ENCODE data around the gene FCF1.

Gene FCF1

DNA sequence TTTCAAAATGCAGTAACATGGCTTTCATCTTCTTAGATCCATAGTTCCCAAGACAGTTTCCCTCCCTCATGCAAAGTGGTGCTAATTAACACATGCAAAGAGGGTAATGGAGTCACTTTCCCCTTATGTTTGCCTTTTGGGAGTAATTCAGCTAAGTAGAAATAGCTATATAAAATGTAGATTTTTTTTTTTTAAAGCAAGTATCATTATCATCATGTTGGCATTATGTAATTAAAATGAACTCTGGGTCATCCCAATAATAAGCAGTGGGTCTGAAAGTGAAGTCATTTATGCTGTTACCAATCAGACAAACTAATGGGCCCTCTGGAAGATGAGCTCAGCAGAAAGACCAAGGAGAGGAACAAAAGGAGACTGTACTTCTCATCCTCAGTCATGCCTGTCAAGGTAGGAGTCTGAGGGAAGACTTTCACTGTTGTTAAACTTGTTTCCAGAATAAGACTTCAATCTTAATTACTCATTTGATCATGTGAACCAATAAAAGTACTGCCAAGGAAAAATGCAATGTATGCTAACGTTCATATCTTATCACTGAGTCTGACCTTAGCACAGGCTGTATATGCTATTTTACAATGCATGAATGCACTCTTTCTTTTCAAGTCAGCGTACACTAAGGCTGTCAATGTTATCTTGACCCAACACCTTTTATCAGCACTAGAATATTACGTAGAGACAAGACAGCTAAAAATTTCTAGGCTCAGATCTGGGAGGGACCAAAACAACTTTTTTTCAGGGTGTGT lies 26.8 kb upstream of the FCF1 start:
- Mint-ChIP-seq H3K27ac (no peak overlapping the region), H3K27me3 (no peaks in the 10 kb centered on the region), H3K4me3 (no peak overlapping the region), H3K4me1 (ENCODE audit: low read depth) (peaks cover 31% of the 10 kb centered on the region), H3K36me3 (ENCODE audit: low read depth) (peaks cover 78% of the 10 kb centered on the region), H3K9me3 (no peaks in the 10 kb centered on the region)
- intact Hi-C loops (cut with micrococcal nuclease) = no loop called here

DNA sequence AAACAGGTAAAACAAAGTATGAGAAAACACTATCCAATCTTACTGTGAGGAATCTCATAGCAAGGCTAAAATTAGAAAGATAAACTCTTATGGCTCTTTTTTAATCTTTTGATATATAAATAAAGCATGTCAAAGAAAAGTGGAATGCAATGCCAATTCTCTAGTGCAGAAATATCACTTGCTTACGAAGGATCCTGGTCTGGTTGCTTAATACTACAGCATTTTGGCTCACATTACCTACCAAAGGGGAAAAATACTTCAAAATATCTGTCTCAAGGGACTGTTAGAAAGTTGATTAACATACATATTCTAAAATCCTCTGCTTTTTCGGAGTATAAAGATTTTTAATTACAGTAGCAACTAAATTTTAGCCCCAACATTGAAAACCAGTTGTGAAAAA lies 21.5 kb upstream of the FCF1 start:
- H3K4me3 Mint-ChIP-seq = no peak overlapping the region
- H3K9me3 Mint-ChIP-seq = no peaks in the 10 kb centered on the region
- H3K27ac Mint-ChIP-seq = no peak overlapping the region
- intact Hi-C loops (cut with micrococcal nuclease) = no loop called here
- H3K4me1 Mint-ChIP-seq (ENCODE audit: low read depth) = peaks cover 8% of the 10 kb centered on the region
- peaks cover 55% of the 10 kb centered on the region for H3K36me3 Mint-ChIP-seq (ENCODE audit: low read depth)
- no peaks in the 10 kb centered on the region for H3K27me3 Mint-ChIP-seq

DNA sequence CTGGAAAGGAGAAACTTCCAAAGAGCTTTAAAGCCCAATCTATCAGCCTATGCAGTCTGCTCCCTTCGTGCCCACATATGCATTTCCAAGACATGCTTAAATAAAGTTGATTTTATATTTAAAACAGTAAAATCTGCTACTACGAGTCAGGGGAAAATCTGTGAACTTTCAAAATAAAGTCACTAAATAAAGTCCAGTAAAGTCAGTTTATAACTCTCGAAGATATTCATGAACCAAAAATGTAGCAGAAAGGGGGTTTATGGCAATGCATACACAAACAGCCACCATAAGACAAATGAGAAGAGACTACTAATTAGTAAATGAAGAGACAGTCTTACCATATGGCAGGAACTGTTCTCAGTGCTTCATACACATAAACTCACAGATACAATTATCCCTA lies 19.8 kb upstream of the FCF1 start:
- no peak overlapping the region for H3K27ac Mint-ChIP-seq
- intact Hi-C loops (cut with micrococcal nuclease) = no loop called here
- no peaks in the 10 kb centered on the region for H3K9me3 Mint-ChIP-seq
- no peak overlapping the region for H3K4me3 Mint-ChIP-seq
- peaks cover 54% of the 10 kb centered on the region for H3K36me3 Mint-ChIP-seq (ENCODE audit: low read depth)
- peaks cover 19% of the 10 kb centered on the region for H3K4me1 Mint-ChIP-seq (ENCODE audit: low read depth)
- H3K27me3 Mint-ChIP-seq = no peaks in the 10 kb centered on the region

DNA sequence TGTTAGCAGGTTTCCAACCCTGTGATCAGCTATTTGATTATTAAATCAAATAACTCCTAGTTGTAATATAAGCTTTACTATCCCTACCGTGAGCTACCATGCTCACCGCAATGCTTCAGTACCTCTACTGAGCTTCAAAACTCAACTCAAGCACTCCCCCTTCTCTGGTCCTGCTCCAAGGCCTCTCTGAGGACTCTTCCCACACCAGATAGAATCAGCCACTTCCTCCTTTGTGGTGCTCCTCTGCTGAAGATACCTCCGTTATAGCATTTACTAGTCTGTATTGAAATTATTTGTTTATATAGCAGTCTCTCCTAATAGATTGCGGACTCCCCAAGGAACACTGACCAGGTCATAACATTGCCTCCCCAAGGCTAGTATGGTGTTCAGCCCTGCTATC lies 17.5 kb upstream of the FCF1 start:
- Mint-ChIP-seq H3K36me3 (ENCODE audit: low read depth) (peaks cover 36% of the 10 kb centered on the region), H3K9me3 (no peaks in the 10 kb centered on the region), H3K4me3 (no peak overlapping the region), H3K4me1 (ENCODE audit: low read depth) (peaks cover 31% of the 10 kb centered on the region), H3K27ac (no peak overlapping the region), H3K27me3 (no peaks in the 10 kb centered on the region)
- intact Hi-C loops (cut with micrococcal nuclease) = no loop called here

DNA sequence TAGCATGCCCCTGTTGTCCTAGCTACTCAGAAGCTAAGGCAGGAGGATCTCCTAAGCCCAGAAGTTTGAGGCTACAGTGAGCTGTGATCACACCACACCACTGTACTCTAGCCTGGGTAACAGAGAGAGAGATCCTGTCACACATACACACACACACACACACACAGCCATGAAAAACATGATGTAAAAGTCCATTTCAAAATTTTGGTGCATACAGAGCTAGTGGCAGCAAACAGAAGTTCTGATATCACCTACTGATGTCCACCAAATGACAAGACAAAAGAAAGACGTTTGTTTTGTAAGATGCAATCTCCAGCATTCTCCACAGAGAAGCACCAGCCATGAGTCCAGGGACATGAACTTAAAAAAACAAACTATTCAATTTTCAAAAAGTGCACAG lies 15.9 kb upstream of the FCF1 start:
- H3K36me3 Mint-ChIP-seq (ENCODE audit: low read depth) = peaks cover 29% of the 10 kb centered on the region
- H3K27ac Mint-ChIP-seq = no peak overlapping the region
- peaks cover 31% of the 10 kb centered on the region for H3K4me1 Mint-ChIP-seq (ENCODE audit: low read depth)
- H3K4me3 Mint-ChIP-seq = no peak overlapping the region
- no peaks in the 10 kb centered on the region for H3K27me3 Mint-ChIP-seq
- no peaks in the 10 kb centered on the region for H3K9me3 Mint-ChIP-seq
- intact Hi-C loops (cut with micrococcal nuclease) = no loop called here

DNA sequence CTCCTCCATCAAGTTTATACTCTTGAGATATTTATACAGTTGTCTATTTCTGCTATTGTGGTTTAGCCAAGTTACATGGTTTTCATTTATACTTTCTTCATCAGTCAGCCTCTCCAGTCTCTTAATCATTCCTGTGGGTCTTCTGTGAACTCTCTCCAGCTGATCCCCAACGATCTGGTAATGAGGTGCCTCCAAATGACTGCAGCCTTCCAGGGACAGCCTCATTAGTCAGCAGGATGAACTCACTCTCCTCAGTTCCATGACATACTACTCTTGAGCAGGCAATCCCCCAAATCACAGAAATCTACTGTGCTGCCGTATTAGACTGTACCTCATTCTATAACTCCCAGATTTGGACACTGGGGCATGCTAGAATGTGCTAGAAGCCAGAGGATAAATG lies 15.4 kb upstream of the FCF1 start:
- Mint-ChIP-seq H3K9me3 (peaks cover 4% of the 10 kb centered on the region), H3K4me1 (ENCODE audit: low read depth) (peaks cover 31% of the 10 kb centered on the region), H3K36me3 (ENCODE audit: low read depth) (peaks cover 31% of the 10 kb centered on the region), H3K27ac (no peak overlapping the region), H3K4me3 (no peak overlapping the region), H3K27me3 (no peaks in the 10 kb centered on the region)
- intact Hi-C loops (cut with micrococcal nuclease) = no loop called here

DNA sequence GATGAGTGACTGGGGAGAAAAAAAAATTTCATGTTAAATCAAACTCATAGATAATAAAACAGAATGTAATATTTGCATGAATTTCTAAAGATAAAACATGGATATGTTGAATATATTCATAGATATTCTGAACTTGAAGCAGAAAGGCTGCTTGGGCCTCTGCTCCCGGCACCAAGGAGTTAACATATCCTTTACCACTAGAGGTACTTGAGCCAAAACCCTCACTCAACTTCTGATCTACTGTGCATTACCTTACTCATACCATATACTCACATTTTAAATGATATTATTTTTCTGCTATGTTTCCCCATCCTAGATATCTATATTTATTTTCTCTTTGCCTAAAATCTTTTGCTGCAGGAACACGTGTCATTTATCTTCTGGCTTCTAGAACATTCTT lies 15.0 kb upstream of the FCF1 start:
- Mint-ChIP-seq H3K4me1 (ENCODE audit: low read depth) (peaks cover 31% of the 10 kb centered on the region), H3K36me3 (ENCODE audit: low read depth) (peaks cover 36% of the 10 kb centered on the region), H3K4me3 (no peak overlapping the region), H3K27me3 (no peaks in the 10 kb centered on the region), H3K9me3 (peaks cover 8% of the 10 kb centered on the region), H3K27ac (peak overlapping the region; percentile 44)
- intact Hi-C loops (cut with micrococcal nuclease) = no loop called here

DNA sequence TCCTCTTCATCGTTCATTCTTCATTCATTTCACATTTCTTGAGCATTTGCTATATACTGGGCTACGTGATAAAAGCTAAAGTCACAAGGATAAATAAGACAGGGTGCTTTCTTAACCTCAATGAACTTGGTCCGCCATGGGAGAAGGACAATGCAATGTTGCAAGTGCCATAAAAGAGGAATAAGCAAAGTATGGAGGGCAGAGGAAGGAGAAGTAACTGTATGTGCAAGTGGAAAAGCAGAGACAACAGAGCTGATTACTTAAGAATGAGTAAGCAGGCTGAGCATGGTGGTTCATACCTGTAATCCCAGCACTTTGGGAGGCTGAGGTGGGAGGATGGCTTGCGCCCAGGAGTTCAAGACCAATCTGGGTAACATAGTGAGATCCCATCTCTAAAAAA lies 14.5 kb upstream of the FCF1 start:
- H3K9me3 Mint-ChIP-seq = peaks cover 11% of the 10 kb centered on the region
- intact Hi-C loops (cut with micrococcal nuclease) = no loop called here
- peak overlapping the region; percentile 44 for H3K27ac Mint-ChIP-seq
- H3K36me3 Mint-ChIP-seq (ENCODE audit: low read depth) = peaks cover 39% of the 10 kb centered on the region
- peaks cover 31% of the 10 kb centered on the region for H3K4me1 Mint-ChIP-seq (ENCODE audit: low read depth)
- no peak overlapping the region for H3K4me3 Mint-ChIP-seq
- H3K27me3 Mint-ChIP-seq = no peaks in the 10 kb centered on the region

DNA sequence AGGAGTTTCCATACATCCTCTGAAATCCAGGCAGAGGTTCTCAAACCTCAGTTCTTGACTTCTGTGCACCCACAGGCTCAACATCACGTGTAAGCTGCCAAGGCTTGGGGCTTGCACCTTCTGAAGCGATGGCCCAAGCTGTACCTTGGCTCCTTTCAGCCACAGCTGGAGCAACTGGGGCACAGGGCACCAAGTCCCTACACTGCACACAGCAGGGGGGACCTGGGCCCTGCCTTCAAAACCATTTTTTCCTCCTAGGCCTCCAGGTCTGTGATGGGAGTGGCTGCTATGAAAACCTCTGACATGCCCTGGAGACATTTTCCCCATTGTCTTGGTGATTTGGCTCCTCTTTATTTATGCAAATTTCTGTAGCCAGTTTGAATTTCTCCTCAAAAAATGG lies 10.7 kb upstream of the FCF1 start:
- Mint-ChIP-seq H3K4me3 (no peak overlapping the region), H3K9me3 (peaks cover 11% of the 10 kb centered on the region), H3K27me3 (no peaks in the 10 kb centered on the region), H3K4me1 (ENCODE audit: low read depth) (peaks cover 37% of the 10 kb centered on the region), H3K36me3 (ENCODE audit: low read depth) (peaks cover 33% of the 10 kb centered on the region), H3K27ac (no peak overlapping the region)
- intact Hi-C loops (cut with micrococcal nuclease) = no loop called here

DNA sequence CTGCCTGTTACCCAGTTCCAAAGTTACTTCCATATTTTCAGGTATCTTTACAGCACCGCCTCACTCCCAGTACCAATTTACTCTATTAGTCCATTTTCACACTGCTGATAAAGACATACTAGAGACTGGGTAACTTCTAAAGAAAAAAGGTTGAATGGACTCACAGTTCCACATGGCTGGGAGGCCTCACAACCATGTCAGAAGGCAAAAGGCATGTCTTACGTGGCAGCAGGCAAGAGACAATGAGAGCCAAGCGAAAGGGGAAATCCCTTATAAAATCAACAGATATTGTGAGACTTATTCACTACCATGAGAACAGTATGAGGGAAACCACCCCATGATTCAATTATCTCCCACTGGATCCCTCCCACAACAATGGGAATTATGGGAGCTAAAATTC lies 9.9 kb upstream of the FCF1 start:
- Mint-ChIP-seq H3K36me3 (ENCODE audit: low read depth) (peaks cover 28% of the 10 kb centered on the region), H3K9me3 (peaks cover 11% of the 10 kb centered on the region), H3K27me3 (no peaks in the 10 kb centered on the region), H3K4me3 (no peak overlapping the region), H3K27ac (no peak overlapping the region), H3K4me1 (ENCODE audit: low read depth) (peaks cover 31% of the 10 kb centered on the region)
- intact Hi-C loops (cut with micrococcal nuclease) = no loop called here

DNA sequence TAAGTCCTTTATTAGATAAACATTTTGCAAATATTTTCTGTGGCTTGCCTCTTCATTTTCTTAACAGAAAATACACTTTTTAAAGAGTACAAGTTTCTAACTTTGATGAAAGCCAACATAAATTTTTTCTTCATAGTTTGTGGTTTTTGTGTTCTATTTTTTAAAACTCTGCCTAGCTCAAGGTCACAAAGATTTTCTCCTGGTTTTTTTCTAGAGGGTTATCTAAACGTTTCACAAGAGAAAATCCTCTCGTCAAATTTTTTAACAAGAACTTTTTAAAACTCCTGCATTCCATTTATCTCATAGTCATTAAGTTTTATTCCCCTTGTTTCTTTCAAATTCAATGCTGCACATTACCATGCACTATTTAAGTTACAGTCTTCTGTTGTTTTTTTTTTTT lies 8.3 kb upstream of the FCF1 start:
- H3K27me3 Mint-ChIP-seq = no peaks in the 10 kb centered on the region
- H3K4me3 Mint-ChIP-seq = no peak overlapping the region
- peaks cover 23% of the 10 kb centered on the region for H3K4me1 Mint-ChIP-seq (ENCODE audit: low read depth)
- H3K9me3 Mint-ChIP-seq = peaks cover 11% of the 10 kb centered on the region
- H3K36me3 Mint-ChIP-seq (ENCODE audit: low read depth) = peaks cover 23% of the 10 kb centered on the region
- H3K27ac Mint-ChIP-seq = no peak overlapping the region
- intact Hi-C loops (cut with micrococcal nuclease) = no loop called here

DNA sequence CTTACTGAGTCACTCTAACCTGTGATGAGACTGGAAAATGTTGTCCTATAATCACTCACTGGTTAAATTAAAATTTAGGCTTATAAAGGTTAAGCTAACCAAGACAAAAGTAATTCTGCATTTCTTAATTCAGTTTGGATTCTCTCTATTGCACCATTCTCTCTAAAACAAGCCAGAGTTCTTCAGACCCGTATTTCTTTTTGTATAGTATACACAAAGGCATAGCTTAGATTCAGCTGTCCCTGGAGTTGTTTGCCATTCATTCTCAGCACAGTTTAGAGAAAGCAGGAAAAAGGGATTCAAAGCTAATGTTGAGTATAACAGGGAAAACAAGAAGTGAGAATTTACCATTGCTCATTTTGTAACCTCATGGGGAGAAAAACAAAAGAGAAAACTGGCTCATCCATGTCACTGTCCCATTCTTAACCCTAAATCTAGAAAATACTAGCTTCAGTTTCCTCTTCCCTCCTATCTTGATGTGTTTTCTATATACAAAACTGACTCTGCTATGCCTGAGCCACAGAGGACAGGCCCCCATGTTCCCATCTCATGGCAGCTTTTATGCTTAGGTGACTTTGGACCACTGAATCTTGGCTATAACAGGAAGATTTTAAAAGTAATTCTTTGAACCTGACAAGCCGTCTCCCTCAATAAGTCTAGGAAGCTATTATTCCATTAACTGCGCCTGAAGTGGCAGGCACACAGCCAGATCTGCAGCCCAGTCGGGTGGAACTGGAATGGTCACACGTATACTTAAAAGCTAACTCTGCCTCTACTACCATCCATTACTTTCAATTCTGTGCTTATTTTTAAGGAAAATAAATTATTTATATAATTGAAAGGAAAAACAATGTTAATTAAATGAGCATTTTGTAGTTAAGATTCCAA lies 7.1 kb upstream of the FCF1 start:
- intact Hi-C loops (cut with micrococcal nuclease) = no loop called here
- Mint-ChIP-seq H3K36me3 (ENCODE audit: low read depth) (peaks cover 18% of the 10 kb centered on the region), H3K4me3 (no peak overlapping the region), H3K27ac (no peak overlapping the region), H3K27me3 (no peaks in the 10 kb centered on the region), H3K9me3 (peaks cover 11% of the 10 kb centered on the region), H3K4me1 (ENCODE audit: low read depth) (peaks cover 35% of the 10 kb centered on the region)

DNA sequence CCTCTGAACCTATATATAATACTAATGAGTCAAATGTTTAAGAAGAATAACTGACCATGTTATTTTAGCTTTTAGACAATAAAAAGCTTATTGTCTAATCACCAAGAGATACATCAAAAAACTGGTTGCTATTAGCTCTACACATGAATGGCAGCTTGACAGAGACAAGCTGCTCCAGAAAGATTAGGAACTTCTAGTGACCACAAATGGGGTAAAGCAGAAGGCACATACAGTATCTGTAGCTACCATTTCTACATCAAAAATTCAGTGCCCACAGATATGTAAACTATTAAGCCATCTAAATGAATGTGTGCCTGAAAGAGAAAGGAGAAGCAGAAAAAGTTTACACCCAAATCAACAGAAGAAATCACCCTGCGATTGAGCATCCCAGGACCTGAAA lies 2.5 kb upstream of the FCF1 start:
- no peaks in the 10 kb centered on the region for H3K27me3 Mint-ChIP-seq
- H3K27ac Mint-ChIP-seq = no peak overlapping the region
- intact Hi-C loops (cut with micrococcal nuclease) = loop anchor here (5.0 kb wide), 1 partner anchor 103 kb away; no protein-coding TSS in a partner anchor
- peaks cover 20% of the 10 kb centered on the region for H3K36me3 Mint-ChIP-seq (ENCODE audit: low read depth)
- H3K4me3 Mint-ChIP-seq = no peak overlapping the region
- H3K4me1 Mint-ChIP-seq (ENCODE audit: low read depth) = peaks cover 31% of the 10 kb centered on the region
- H3K9me3 Mint-ChIP-seq = no peaks in the 10 kb centered on the region

DNA sequence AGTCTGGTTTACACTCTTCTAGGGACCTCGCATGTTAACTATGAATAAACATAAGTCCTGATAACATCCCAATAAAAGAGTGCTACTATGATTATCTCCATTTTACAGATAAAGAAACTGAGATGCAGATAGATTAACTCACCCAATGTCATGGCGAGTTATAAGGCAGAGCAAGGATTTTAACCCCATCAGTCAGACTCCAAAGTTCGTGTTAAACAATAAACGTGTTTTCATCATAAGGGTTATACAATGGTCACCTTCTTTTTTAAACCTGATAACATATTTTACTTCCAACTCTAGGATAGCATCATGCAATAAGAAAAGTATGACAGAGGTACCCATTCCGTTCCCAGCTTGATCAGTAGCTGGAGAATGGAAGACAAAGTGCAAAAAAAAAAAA lies 1.3 kb upstream of the FCF1 start:
- Mint-ChIP-seq H3K4me3 (peak overlapping the region; percentile 37), H3K4me1 (ENCODE audit: low read depth) (peaks cover 23% of the 10 kb centered on the region)

More for the DNA sequence above, 1.3 kb upstream of the FCF1 start:
- H3K27me3 Mint-ChIP-seq = no peaks in the 10 kb centered on the region
- intact Hi-C loops (cut with micrococcal nuclease) = loop anchor here (2.0 to 5.0 kb wide), 3 partner anchors 51 to 219 kb away; partner anchors contain the start of genes ISCA2, NPC2 and YLPM1
- H3K36me3 Mint-ChIP-seq (ENCODE audit: low read depth) = peaks cover 32% of the 10 kb centered on the region
- no peaks in the 10 kb centered on the region for H3K9me3 Mint-ChIP-seq
- no peak overlapping the region for H3K27ac Mint-ChIP-seq

Measured in dendritic cell treated with granulocyte-macrophage colony-stimulating factor and Interleukin-4, amounts not matched to agents 40 ng/mL and 50 ng/mL, for 4 days (primary cell).